Keratinocyte (primary cell): ENCODE results near the gene SNX19. TPM values are rescaled to one million over a fixed set of nuclear protein-coding genes. Genes with fewer than 3 reads are reported as not detected.
"Not testable (repeated sequence)": the region's sequence is repeated elsewhere in the genome, so short reads cannot be mapped to it uniquely, and the experiment has no call there.

ENCODE experiments used
- DNase-seq: peaks from one replicate; pipeline ENCODE4 v3.0.0-alpha.2; 2011; ENCODE audit warnings: low read depth, missing footprints, low spot score
- FAIRE-seq: peaks from 2 replicates; lab custom pipeline; 2011; peaks lifted over from hg19 to GRCh38; lab: Jason Lieb, UNC
- H2AFZ ChIP-seq: 2 replicates; pipeline ENCODE4 v1.6.0; 2012; ENCODE audit warnings: low read length, control low read depth, inconsistent platforms; ENCODE audit not compliant: control insufficient read depth
- H3K27ac ChIP-seq: 2 replicates; pipeline ENCODE4 v1.5.1; 2011; ENCODE audit warnings: low read length; ENCODE audit not compliant: control insufficient read depth, insufficient read depth
- H3K27me3 ChIP-seq: 3 replicates; pipeline ENCODE4 v1.6.0; 2011; ENCODE audit warnings: low read length; ENCODE audit not compliant: control insufficient read depth, insufficient read depth; ENCODE audit errors: extremely low read depth
- H3K36me3 ChIP-seq, 2 experiments: 2 replicates in 1 of 2; 3 replicates in 1 of 2; pipeline ENCODE4 v1.5.1; 2011; ENCODE audit warnings: low read length in 2 of 2, mild to moderate bottlenecking in 1 of 2; ENCODE audit not compliant: control insufficient read depth in 2 of 2, insufficient read depth in 2 of 2; ENCODE audit errors: extremely low read depth in 1 of 2
- H3K4me1 ChIP-seq: 3 replicates; pipeline ENCODE4 v1.5.1; 2011; ENCODE audit warnings: low read length; ENCODE audit not compliant: control insufficient read depth, insufficient read depth; ENCODE audit errors: extremely low read depth
- H3K4me2 ChIP-seq: 3 replicates; pipeline ENCODE4 v1.6.0; 2011; ENCODE audit warnings: low read depth, low read length; ENCODE audit not compliant: control insufficient read depth, insufficient read depth; ENCODE audit errors: extremely low read depth
- H3K4me3 ChIP-seq, 3 experiments: fragments of 200-600 bp in 1 of 3; sonication (generic) in 1 of 3; 2 replicates in 2 of 3; 3 replicates in 1 of 3; pipeline ENCODE4 v1.5.1; 2011 to 2016; ENCODE audit warnings: low read length in 3 of 3, mild to moderate bottlenecking in 3 of 3, control low read depth in 2 of 3, inconsistent platforms in 1 of 3, low read depth in 1 of 3, mixed read lengths in 1 of 3, mixed run types in 1 of 3, moderate library complexity in 1 of 3; ENCODE audit not compliant: control insufficient read depth in 2 of 3, insufficient read depth in 2 of 3; ENCODE audit errors: extremely low read depth in 1 of 3
- H3K79me2 ChIP-seq: 2 replicates; pipeline ENCODE4 v1.6.0; 2012; ENCODE audit warnings: low read length; ENCODE audit not compliant: control insufficient read depth, insufficient read depth
- H3K9ac ChIP-seq: 3 replicates; pipeline ENCODE4 v1.6.0; 2011; ENCODE audit warnings: low read length; ENCODE audit not compliant: control insufficient read depth, insufficient read depth; ENCODE audit errors: extremely low read depth
- H3K9me1 ChIP-seq: 3 replicates; pipeline ENCODE4 v1.6.0; 2011; ENCODE audit warnings: low read length; ENCODE audit not compliant: control insufficient read depth, insufficient read depth; ENCODE audit errors: extremely low read depth
- H3K9me3 ChIP-seq: 2 replicates; pipeline ENCODE4 v1.5.1; 2012; ENCODE audit warnings: low read depth, low read length; ENCODE audit not compliant: control insufficient read depth
- H4K20me1 ChIP-seq: 3 replicates; pipeline ENCODE4 v1.6.0; 2011; ENCODE audit warnings: low read length; ENCODE audit not compliant: control insufficient read depth, insufficient read depth; ENCODE audit errors: extremely low read depth
- CTCF ChIP-seq, 3 experiments: IDR thresholded peaks in 1 of 3; conservative IDR thresholded peaks in 1 of 3; optimal IDR thresholded peaks in 1 of 3; 2 replicates in 2 of 3; 3 replicates in 1 of 3; pipeline versions ENCODE3 to v1.5.1; 2011; ENCODE audit warnings: low read length in 3 of 3, mild to moderate bottlenecking in 3 of 3, moderate library complexity in 2 of 3, control low read depth in 1 of 3, inconsistent platforms in 1 of 3; ENCODE audit not compliant: insufficient read depth in 2 of 3; ENCODE audit errors: extremely low read depth in 1 of 3
- EZH2 ChIP-seq: IDR thresholded peaks from one replicate; pipeline ENCODE4 v1.6.1; 2012; ENCODE audit warnings: inconsistent platforms, mild to moderate bottlenecking, low read length, moderate library complexity
- dilution Hi-C: fragments of 300-500 bp; cut with MboI; formaldehyde crosslinking; loops from one replicate; pipeline ENCODE4 v1.7.0; 2020; ENCODE audit warnings: low sequenced_read_pairs; ENCODE audit not compliant: extremely low pct_ligation_motif_present
- polyA plus RNA-seq, 5 experiments: library from polyadenylated mRNA; depleted of rRNA in 3 of 5; stranded (reverse) in 3 of 5; stranded (forward) in 1 of 5; unstranded in 1 of 5; fragments of >200 nt; gene quantifications; 1 replicate in 1 of 5; 2 replicates in 3 of 5; 3 replicates in 1 of 5; pipeline versions ENCODE4 v1.2.1 to v1.2.3, GENCODE V29; 2011 to 2012; ENCODE audit warnings: missing spikeins in 2 of 5, low read depth in 1 of 5, low replicate concordance in 1 of 5

Gene SNX19
- polyA plus RNA-seq, 1 donor (not counting 4 experiments of a cell fraction or from before 2014, with no cell fraction given) = 29.1 TPM

GRCh38 chr11:130924750-130925149 is 8.5 kb upstream of the SNX19 start:
- Histone ChIP-seq H3K4me1 (no peaks in the 10 kb centered on the region), H3K79me2 (no peaks in the 10 kb centered on the region), H3K4me2 (no peak overlapping the region), H2AFZ (peak overlapping the region; percentile 62), H3K9me1 (no peaks in the 10 kb centered on the region), H3K9ac (no peak overlapping the region), H3K27ac (no peak overlapping the region), H4K20me1 (no peaks in the 10 kb centered on the region), H3K36me3 (no peaks in the 10 kb centered on the region), H3K9me3 (no peaks in the 10 kb centered on the region), H3K4me3 (no peak overlapping the region), H3K27me3 (no peaks in the 10 kb centered on the region)
- FAIRE-seq (no peak), DNase-seq (no peak)
- TF ChIP-seq EZH2 (no peak), CTCF (optimal IDR thresholded peaks at IDR 0.05 in 1 of 3, IDR thresholded peaks at IDR 0.05 in 1 of 3, conservative IDR thresholded peaks at IDR 0.05 in 1 of 3; ENCODE audit: extremely low read depth in 1 of 3, insufficient read depth in 2 of 3, low read length in 3 of 3) (no peak)
- dilution Hi-C loops = no loop called here

- FAIRE-seq, DNase-seq: not testable (repeated sequence)
These were observed 4.3 kb upstream of the SNX19 start for GRCh38 chr11:130920612-130921011.

GRCh38 chr11:130918081-130918480 is 1.8 kb upstream of the SNX19 start:
- Histone ChIP-seq H3K27me3 (no peaks in the 10 kb centered on the region), H2AFZ (no peak overlapping the region), H3K4me2 (no peak overlapping the region), H3K9ac (no peak overlapping the region), H3K9me3 (no peaks in the 10 kb centered on the region), H4K20me1 (no peaks in the 10 kb centered on the region), H3K27ac (no peak overlapping the region), H3K79me2 (peaks cover 32% of the 10 kb centered on the region), H3K9me1 (no peaks in the 10 kb centered on the region), H3K4me1 (peaks cover 14% of the 10 kb centered on the region), H3K4me3 (no peak overlapping the region), H3K36me3 (peaks cover 6 to 11% of the 10 kb centered on the region in 2 experiments)
- TF ChIP-seq EZH2 (no peak), CTCF (optimal IDR thresholded peaks at IDR 0.05 in 1 of 3, IDR thresholded peaks at IDR 0.05 in 1 of 3, conservative IDR thresholded peaks at IDR 0.05 in 1 of 3; ENCODE audit: extremely low read depth in 1 of 3, insufficient read depth in 2 of 3, low read length in 3 of 3) (no peak)
- no peak for FAIRE-seq
- dilution Hi-C loops = no loop called here
- no peak for DNase-seq

More at GRCh38 chr11:130920612-130921011, 4.3 kb upstream of the SNX19 start:
- H3K79me2 ChIP-seq, H3K4me3 ChIP-seq, dilution Hi-C loops, H3K4me1 ChIP-seq, H3K36me3 ChIP-seq, H3K9ac ChIP-seq, H3K9me3 ChIP-seq, H3K4me2 ChIP-seq, H4K20me1 ChIP-seq, H3K9me1 ChIP-seq, H3K27ac ChIP-seq, H3K27me3 ChIP-seq, H2AFZ ChIP-seq: not testable (repeated sequence)
